Large intestine (tissue), 3 donors: Measurements from ENCODE around the gene PRKD1. TPM values are rescaled to one million over a fixed set of nuclear protein-coding genes. Genes with fewer than 3 reads are reported as not detected.
A peak's percentile ranks its signal among the peaks of the same experiment; 100 is the strongest.

Experiments
- DNase-seq, 2 donors: peaks; one replicate each; pipeline versions ENCODE4 v3.0.0 to v3.0.0-alpha.2; 2013
- H3K27ac ChIP-seq: one replicate; pipeline ENCODE4 v1.5.1; 2013; ENCODE audit warnings: low read length
- H3K27me3 ChIP-seq: 2 replicates; pipeline ENCODE4 v1.6.1; 2013; ENCODE audit warnings: low read length; ENCODE audit not compliant: control insufficient read depth, insufficient read depth
- H3K36me3 ChIP-seq: 2 replicates; pipeline ENCODE4 v1.6.1; 2013; ENCODE audit warnings: low read length; ENCODE audit not compliant: control insufficient read depth, insufficient read depth
- H3K4me1 ChIP-seq: one replicate; pipeline ENCODE4 v1.6.1; 2013; ENCODE audit warnings: low read length; ENCODE audit not compliant: control insufficient read depth, insufficient read depth
- H3K4me3 ChIP-seq: one replicate; pipeline ENCODE4 v1.5.1; 2013; ENCODE audit warnings: low read length
- H3K9me3 ChIP-seq: one replicate; pipeline ENCODE4 v1.6.1; 2013; ENCODE audit warnings: mild to moderate bottlenecking, low read depth, low read length, moderate library complexity; ENCODE audit not compliant: control insufficient read depth
- WGBS: methylation state at CpG from one replicate; pipeline ENCODE4 v1.1.5; 2013; ENCODE audit warnings: low lambda C conversion rate; ENCODE audit not compliant: insufficient coverage; 5-methylcytosine and 5-hydroxymethylcytosine counted together
- polyA plus RNA-seq: library from polyadenylated mRNA; unstranded; fragments of 120-200 nt; gene quantifications from one replicate; pipeline ENCODE4 v1.2.1, GENCODE V29; 2013

Gene PRKD1
- polyA plus RNA-seq, 1 donor = 18.6 TPM

GRCh38 chr14:29627137-29627536, 300.5 kb downstream of the PRKD1 start:
- H3K9me3 ChIP-seq = no peaks in the 10 kb centered on the region
- H3K27ac ChIP-seq = no peak overlapping the region
- WGBS = 100% methylated on average over 1 of the region's 3 CpGs
- H3K4me1 ChIP-seq = no peaks in the 10 kb centered on the region
- no peaks in the 10 kb centered on the region for H3K27me3 ChIP-seq
- H3K36me3 ChIP-seq = peaks cover 9% of the 10 kb centered on the region
- no peak for DNase-seq
- no peak overlapping the region for H3K4me3 ChIP-seq

DNA sequence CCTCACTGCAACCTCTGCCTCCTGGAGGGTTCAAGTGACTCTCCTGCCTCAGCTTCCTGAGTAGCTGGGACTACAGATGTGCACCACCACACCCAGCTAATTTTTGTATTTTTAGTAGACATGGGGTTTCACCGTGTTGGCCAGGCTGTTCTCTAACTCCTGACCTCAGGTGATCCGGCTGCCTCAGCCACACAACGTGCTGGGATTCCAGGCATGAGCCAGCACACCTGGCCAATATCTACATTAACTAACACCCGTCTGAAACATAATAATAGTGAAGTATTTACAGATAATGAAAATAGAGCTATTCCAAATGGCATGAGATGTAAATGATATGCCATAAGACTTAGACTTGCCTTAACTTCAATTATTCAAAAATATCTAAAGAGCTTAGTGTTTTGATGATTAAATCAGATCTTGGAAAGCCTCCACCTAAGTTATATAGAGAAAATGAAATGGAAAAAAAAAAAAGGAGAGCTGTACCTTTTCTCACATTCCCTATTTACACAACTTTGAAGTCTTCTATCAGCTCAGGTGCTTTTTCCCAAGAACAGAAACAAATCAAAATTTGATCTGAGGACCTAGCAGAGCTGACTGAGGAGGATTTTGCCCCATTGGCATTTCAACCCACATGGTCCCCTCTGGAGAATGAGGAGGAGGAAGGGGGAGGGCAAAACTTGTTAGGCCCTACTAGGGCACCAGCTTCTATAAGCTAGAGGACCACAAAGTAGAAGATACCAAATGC, 309.2 kb downstream of the PRKD1 start:
- no peak for DNase-seq
- 80% methylated on average over 1 of the region's 4 CpGs for WGBS
- Histone ChIP-seq H3K36me3 (peaks cover 9% of the 10 kb centered on the region), H3K4me3 (no peak overlapping the region), H3K27ac (no peak overlapping the region), H3K27me3 (no peaks in the 10 kb centered on the region), H3K9me3 (no peaks in the 10 kb centered on the region), H3K4me1 (no peaks in the 10 kb centered on the region)

- Histone ChIP-seq H3K9me3 (no peaks in the 10 kb centered on the region), H3K27ac (no peak overlapping the region), H3K4me1 (no peaks in the 10 kb centered on the region), H3K4me3 (no peak overlapping the region), H3K36me3 (peaks cover 2% of the 10 kb centered on the region), H3K27me3 (no peaks in the 10 kb centered on the region)
- no peak for DNase-seq
Observed at GRCh38 chr14:29616922-29617321, 310.7 kb downstream of the PRKD1 start.

GRCh38 chr14:29608861-29609260, 318.8 kb downstream of the PRKD1 start:
- no peaks in the 10 kb centered on the region for H3K27me3 ChIP-seq
- no peak for DNase-seq
- H3K4me1 ChIP-seq = peaks cover 2% of the 10 kb centered on the region
- no peaks in the 10 kb centered on the region for H3K36me3 ChIP-seq
- WGBS = 100% methylated on average over 1 of the region's 2 CpGs
- H3K27ac ChIP-seq = no peak overlapping the region
- H3K9me3 ChIP-seq = no peaks in the 10 kb centered on the region
- H3K4me3 ChIP-seq = no peak overlapping the region

DNA sequence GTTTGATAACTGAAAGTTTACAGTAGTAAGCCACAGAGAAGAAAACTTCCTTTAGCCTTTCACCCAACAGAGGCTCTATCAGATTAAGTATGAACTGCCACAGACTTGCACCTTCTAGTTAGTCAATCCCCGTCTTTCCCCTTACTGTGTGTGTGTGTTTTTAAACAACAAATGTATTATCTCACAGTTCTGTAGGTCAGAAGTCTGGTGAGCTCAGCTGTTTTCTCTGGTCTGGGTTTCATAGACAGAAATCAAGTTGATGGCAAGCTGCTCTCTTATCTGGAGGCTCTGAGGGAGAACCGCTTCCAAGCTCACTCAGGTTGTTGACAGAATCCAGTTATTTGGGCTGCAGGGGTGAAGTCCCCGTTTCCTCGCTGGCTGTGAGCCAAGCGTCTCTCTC, 320.5 kb downstream of the PRKD1 start:
- DNase-seq = peak; percentile 35 to 74
- H3K27ac ChIP-seq = no peak overlapping the region
- H3K4me1 ChIP-seq = peaks cover 2% of the 10 kb centered on the region
- WGBS = no CpG with 5 or more reads among the region's 5 CpGs
- no peaks in the 10 kb centered on the region for H3K9me3 ChIP-seq
- H3K36me3 ChIP-seq = no peaks in the 10 kb centered on the region
- H3K4me3 ChIP-seq = no peak overlapping the region
- no peaks in the 10 kb centered on the region for H3K27me3 ChIP-seq

DNA sequence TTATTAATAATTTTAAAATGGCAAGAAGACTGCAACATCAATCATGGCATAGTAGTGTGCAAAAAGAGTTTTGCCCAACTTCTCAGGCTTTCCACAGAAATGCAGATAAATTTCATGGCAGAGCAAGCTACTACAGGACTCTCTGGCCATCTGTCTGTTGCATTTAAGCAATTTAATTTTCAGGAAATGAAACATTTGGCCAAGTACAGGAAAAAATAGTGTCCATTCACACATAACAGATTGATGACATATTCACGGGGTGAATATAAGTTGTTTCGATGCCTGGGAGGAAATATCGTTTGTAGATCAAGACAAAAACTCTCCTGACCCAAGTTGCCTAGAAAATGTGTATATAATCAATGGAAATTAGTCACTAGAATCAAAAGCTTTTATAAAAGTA, 324.0 kb downstream of the PRKD1 start:
- WGBS = 71% methylated on average over 3 of the region's 3 CpGs
- Histone ChIP-seq H3K4me3 (no peak overlapping the region), H3K27me3 (no peaks in the 10 kb centered on the region), H3K9me3 (no peaks in the 10 kb centered on the region), H3K36me3 (peaks cover 1% of the 10 kb centered on the region), H3K4me1 (peaks cover 2% of the 10 kb centered on the region), H3K27ac (no peak overlapping the region)
- DNase-seq = no peak

GRCh38 chr14:29601616-29602015, 326.0 kb downstream of the PRKD1 start:
- Histone ChIP-seq H3K27me3 (no peaks in the 10 kb centered on the region), H3K4me1 (peaks cover 1% of the 10 kb centered on the region), H3K4me3 (no peak overlapping the region), H3K9me3 (no peaks in the 10 kb centered on the region), H3K27ac (peak overlapping the region; percentile 11), H3K36me3 (peaks cover 8% of the 10 kb centered on the region)
- DNase-seq = peak; percentile 26 to 62
- no CpG with 5 or more reads among the region's 5 CpGs for WGBS

- Histone ChIP-seq H3K27me3 (no peaks in the 10 kb centered on the region), H3K4me3 (no peak overlapping the region), H3K36me3 (no peaks in the 10 kb centered on the region), H3K27ac (no peak overlapping the region), H3K9me3 (no peaks in the 10 kb centered on the region), H3K4me1 (no peaks in the 10 kb centered on the region)
- DNase-seq = no peak
- 80% methylated on average over 1 of the region's 7 CpGs for WGBS
Observed at GRCh38 chr14:29587761-29588470, 339.7 kb downstream of the PRKD1 start.

GRCh38 chr14:29587046-29587445, 340.6 kb downstream of the PRKD1 start:
- Histone ChIP-seq H3K4me1 (no peaks in the 10 kb centered on the region), H3K4me3 (no peak overlapping the region), H3K27me3 (no peaks in the 10 kb centered on the region), H3K36me3 (no peaks in the 10 kb centered on the region), H3K27ac (no peak overlapping the region), H3K9me3 (no peaks in the 10 kb centered on the region)
- WGBS = 100% methylated on average over 1 of the region's 2 CpGs
- DNase-seq = no peak

GRCh38 chr14:29584992-29585391, 342.7 kb downstream of the PRKD1 start:
- H3K4me3 ChIP-seq = no peak overlapping the region
- peak; percentile 32 to 58 for DNase-seq
- 25% methylated on average over 3 of the region's 8 CpGs for WGBS
- no peaks in the 10 kb centered on the region for H3K4me1 ChIP-seq
- no peak overlapping the region for H3K27ac ChIP-seq
- no peaks in the 10 kb centered on the region for H3K9me3 ChIP-seq
- no peaks in the 10 kb centered on the region for H3K27me3 ChIP-seq
- no peaks in the 10 kb centered on the region for H3K36me3 ChIP-seq

DNA sequence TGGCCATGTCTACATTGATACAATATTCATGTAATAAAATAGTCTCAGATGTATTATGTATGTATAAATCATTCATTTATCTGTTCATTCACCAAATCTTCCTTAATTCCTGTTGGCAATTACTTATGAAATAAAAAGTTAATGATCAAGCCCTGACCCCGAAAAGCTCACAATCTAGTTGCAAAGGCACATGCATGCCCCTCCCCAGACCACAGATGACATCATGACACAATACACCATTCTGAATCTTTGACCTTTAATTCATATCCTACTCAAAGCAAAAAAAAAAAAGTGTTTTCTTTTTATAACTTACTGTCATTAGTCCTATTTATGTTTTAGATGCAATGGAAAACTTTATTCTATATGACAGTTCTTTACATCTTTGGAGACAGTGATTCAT, 346.9 kb downstream of the PRKD1 start:
- no CpG with 5 or more reads among the region's 1 CpG for WGBS
- DNase-seq = peak in 1 of 2 donors; percentile 22

More for the DNA sequence above, 346.9 kb downstream of the PRKD1 start:
- Histone ChIP-seq H3K4me3 (no peak overlapping the region), H3K27me3 (no peaks in the 10 kb centered on the region), H3K36me3 (peaks cover 5% of the 10 kb centered on the region), H3K9me3 (no peaks in the 10 kb centered on the region), H3K4me1 (no peaks in the 10 kb centered on the region), H3K27ac (no peak overlapping the region)
